Parathyroid adenoma (tissue), 2 donors: ENCODE measurements around the gene PNMA8C.

Experiments
- H2AFZ ChIP-seq: fragments of 300-600 bp; sonication (generic); one replicate; pipeline ENCODE4 v1.7.0; 2017; ENCODE audit warnings: antibody characterized with exemption, mild to moderate bottlenecking
- H3K27ac ChIP-seq: fragments of 300-600 bp; sonication (generic); one replicate; pipeline ENCODE4 v1.7.0; 2017
- H3K27me3 ChIP-seq: fragments of 300-600 bp; sonication (generic); one replicate; pipeline ENCODE4 v1.7.0; 2017; ENCODE audit warnings: low read length; ENCODE audit not compliant: control insufficient read depth, insufficient read depth
- H3K36me3 ChIP-seq: fragments of 300-600 bp; sonication (generic); one replicate; pipeline ENCODE4 v1.7.0; 2017; ENCODE audit warnings: low read length; ENCODE audit not compliant: control insufficient read depth, insufficient read depth
- H3K4me1 ChIP-seq: fragments of 300-600 bp; sonication (generic); one replicate; pipeline ENCODE4 v1.7.0; 2017; ENCODE audit warnings: control low read depth
- H3K4me2 ChIP-seq: fragments of 300-600 bp; sonication (generic); one replicate; pipeline ENCODE4 v1.7.0; 2017; ENCODE audit warnings: low read length
- H3K4me3 ChIP-seq: fragments of 300-600 bp; sonication (generic); one replicate; pipeline ENCODE4 v1.7.0; 2017; ENCODE audit warnings: low read depth, low read length
- H3K79me2 ChIP-seq: fragments of 300-600 bp; sonication (generic); one replicate; pipeline ENCODE4 v1.7.0; 2017; ENCODE audit warnings: control low read depth
- H3K9ac ChIP-seq: fragments of 300-600 bp; sonication (generic); one replicate; pipeline ENCODE4 v1.7.0; 2017; ENCODE audit warnings: mild to moderate bottlenecking
- H3K9me3 ChIP-seq: fragments of 300-600 bp; sonication (generic); one replicate; pipeline ENCODE4 v1.7.0; 2017; ENCODE audit warnings: low read length; ENCODE audit not compliant: control insufficient read depth
- TF ChIP-seq, protein P1 (sequence below): fragments of 300-600 bp; sonication (generic); IDR thresholded peaks from one replicate; pipeline ENCODE4 v1.7.0; 2017; ENCODE audit warnings: antibody characterized with exemption, mild to moderate bottlenecking
- donor health status: primary hyperparathyroidism.

The PNMA8C gene

DNA sequence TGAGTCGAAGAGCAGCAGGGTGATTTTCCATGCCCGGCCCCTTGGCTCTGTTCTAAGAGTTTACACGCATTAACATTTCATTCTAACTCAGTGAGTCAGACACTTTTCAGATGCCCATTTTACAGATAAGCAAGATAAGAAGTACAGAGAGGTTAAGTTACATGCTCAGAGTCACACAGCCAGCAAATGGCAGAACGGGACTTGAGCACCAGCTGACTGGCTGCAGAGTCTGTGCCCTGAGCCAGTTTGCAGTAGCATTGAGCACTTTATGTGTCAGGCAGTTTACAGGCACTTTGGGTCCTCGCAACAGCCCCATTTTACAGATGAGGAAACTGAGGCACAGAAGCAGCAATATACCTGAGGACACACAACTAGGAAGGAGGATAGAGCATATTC, 34.3 kb downstream of the PNMA8C start:
- H2AFZ ChIP-seq, result no peak overlapping the region
- no peaks in the 10 kb centered on the region for H3K4me1 ChIP-seq
- H3K27ac ChIP-seq, result no peak overlapping the region
- H3K79me2 ChIP-seq, result no peaks in the 10 kb centered on the region
- H3K9ac ChIP-seq, result no peak overlapping the region
- no peak overlapping the region for H3K4me2 ChIP-seq
- H3K27me3 ChIP-seq, result no peaks in the 10 kb centered on the region
- H3K9me3 ChIP-seq, result no peaks in the 10 kb centered on the region
- TF ChIP-seq, protein P1, sequence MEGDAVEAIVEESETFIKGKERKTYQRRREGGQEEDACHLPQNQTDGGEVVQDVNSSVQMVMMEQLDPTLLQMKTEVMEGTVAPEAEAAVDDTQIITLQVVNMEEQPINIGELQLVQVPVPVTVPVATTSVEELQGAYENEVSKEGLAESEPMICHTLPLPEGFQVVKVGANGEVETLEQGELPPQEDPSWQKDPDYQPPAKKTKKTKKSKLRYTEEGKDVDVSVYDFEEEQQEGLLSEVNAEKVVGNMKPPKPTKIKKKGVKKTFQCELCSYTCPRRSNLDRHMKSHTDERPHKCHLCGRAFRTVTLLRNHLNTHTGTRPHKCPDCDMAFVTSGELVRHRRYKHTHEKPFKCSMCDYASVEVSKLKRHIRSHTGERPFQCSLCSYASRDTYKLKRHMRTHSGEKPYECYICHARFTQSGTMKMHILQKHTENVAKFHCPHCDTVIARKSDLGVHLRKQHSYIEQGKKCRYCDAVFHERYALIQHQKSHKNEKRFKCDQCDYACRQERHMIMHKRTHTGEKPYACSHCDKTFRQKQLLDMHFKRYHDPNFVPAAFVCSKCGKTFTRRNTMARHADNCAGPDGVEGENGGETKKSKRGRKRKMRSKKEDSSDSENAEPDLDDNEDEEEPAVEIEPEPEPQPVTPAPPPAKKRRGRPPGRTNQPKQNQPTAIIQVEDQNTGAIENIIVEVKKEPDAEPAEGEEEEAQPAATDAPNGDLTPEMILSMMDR, result no peak
- no peak overlapping the region for H3K4me3 ChIP-seq
- H3K36me3 ChIP-seq, result no peaks in the 10 kb centered on the region

DNA sequence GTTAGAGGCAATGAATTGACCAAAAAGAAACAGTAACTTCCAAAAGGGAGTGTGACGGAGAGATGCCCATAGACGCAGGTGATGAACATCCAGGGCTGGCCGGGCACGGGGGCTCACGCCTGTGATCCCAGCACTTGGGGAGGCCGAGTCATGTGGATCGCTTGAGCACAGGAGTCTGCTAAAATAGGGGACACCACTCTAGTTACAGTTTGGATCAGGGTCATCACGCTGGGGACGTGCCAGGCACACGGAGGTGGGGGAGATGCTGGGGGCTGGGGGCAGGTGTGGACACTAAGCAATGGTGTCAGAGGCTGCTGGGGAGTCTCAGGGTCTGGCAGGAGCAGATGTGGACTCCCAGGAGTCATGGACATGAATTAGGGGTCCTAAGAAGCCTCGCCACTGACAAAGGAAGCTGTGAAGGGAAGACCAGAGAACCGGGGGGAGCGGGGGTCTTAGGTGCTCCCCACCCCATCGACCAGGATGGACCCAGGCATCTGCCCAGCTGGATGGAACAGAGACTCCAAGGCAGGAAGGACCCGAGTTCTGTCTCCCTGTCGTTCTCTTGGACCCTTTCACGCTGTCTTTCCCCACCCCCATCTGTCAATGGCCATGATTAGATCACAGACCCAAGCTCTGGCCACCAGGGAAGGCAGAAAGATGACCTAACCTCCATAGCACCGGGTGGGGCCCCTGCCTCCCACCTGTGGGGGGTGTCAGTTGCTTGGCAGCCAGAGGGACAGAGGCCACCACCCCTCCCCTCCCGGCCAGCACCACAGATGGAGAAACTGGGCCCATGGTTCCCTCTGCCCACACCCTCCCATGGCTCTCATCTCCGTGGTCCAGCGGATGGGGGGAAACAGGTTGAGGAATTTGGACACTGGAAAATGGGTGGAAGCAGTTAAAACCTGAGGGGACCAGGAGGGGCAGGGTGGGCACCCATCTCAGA, 35.0 kb downstream of the PNMA8C start:
- Histone ChIP-seq H3K4me1 (no peaks in the 10 kb centered on the region), H3K27me3 (no peaks in the 10 kb centered on the region), H3K9ac (no peak overlapping the region), H3K79me2 (no peaks in the 10 kb centered on the region), H3K4me3 (no peak overlapping the region), H2AFZ (no peak overlapping the region), H3K9me3 (no peaks in the 10 kb centered on the region), H3K27ac (no peak overlapping the region), H3K4me2 (no peak overlapping the region), H3K36me3 (no peaks in the 10 kb centered on the region)
- TF ChIP-seq, protein P1, result no peak

DNA sequence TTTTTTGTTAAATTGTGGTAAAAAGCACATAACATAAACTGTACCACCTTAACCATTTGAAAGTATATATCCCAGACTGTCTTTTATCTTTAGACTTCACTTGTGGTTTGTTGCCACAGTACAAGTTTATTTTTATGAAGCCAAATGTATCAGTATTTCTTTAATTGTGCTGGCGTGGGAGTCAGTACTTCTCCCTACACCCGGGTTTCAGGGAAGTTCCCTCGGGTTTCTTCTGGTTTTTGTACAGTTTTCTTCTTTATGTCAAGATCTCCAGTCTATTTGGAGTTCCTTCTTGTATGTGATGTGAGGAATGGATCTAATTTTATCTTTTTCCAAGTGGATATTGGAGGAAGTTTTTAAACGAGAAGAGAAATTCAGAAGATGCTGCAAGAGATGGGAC, 35.9 kb downstream of the PNMA8C start:
- H3K4me1 ChIP-seq, result no peaks in the 10 kb centered on the region
- H3K4me2 ChIP-seq, result no peak overlapping the region
- TF ChIP-seq, protein P1, result no peak
- no peak overlapping the region for H3K9ac ChIP-seq
- no peak overlapping the region for H3K4me3 ChIP-seq
- no peaks in the 10 kb centered on the region for H3K9me3 ChIP-seq
- no peaks in the 10 kb centered on the region for H3K36me3 ChIP-seq
- H3K27me3 ChIP-seq, result no peaks in the 10 kb centered on the region
- H3K79me2 ChIP-seq, result no peaks in the 10 kb centered on the region
- H2AFZ ChIP-seq, result no peak overlapping the region
- H3K27ac ChIP-seq, result no peak overlapping the region

DNA sequence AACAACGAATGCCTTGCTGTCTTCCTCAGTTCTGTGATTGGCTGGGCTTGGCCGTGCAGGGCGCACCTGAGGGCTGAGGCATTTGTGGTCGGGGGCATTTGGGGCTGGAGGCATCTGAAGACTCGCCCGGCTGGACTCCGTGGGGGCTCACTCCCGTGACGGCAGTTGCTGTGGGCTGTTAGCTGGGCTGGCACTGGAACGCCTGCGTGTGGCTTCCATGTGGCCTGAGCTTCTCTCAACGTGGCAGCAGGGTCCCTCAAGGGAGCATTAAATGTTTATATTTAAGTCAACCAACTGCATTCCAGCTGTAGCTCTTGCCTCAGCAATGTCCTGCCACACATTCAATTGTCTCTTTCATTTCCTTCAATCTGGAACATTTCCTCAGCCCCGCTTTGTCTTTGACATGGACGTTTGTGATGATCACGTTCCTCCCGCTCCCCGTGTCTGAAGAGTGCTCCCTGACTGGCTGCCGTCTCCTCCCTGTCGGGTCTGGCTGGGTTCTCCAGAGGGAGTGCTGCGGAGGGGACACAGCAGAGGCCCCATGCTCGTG, 36.4 kb downstream of the PNMA8C start:
- Histone ChIP-seq H3K79me2 (no peaks in the 10 kb centered on the region), H3K4me3 (no peak overlapping the region), H3K9ac (no peak overlapping the region), H3K4me2 (no peak overlapping the region), H3K36me3 (no peaks in the 10 kb centered on the region), H3K4me1 (no peaks in the 10 kb centered on the region), H3K9me3 (no peaks in the 10 kb centered on the region), H2AFZ (no peak overlapping the region), H3K27me3 (no peaks in the 10 kb centered on the region), H3K27ac (no peak overlapping the region)
- TF ChIP-seq, protein P1, result no peak
